Stimulated activated CD8-positive, alpha-beta memory T cell treated with anti-CD3 and anti-CD28 coated beads, Interleukin-15, amount 100 ng/mL, for 48 hours (primary cell): ENCODE results near the gene QTRT2.

ENCODE experiments used
- DNase-seq, 2 donors: peaks; one replicate each; pipeline ENCODE4 v3.0.0-alpha.2; 2020; ENCODE audit warnings: low read depth in 2 of 2

QTRT2 gene

DNA sequence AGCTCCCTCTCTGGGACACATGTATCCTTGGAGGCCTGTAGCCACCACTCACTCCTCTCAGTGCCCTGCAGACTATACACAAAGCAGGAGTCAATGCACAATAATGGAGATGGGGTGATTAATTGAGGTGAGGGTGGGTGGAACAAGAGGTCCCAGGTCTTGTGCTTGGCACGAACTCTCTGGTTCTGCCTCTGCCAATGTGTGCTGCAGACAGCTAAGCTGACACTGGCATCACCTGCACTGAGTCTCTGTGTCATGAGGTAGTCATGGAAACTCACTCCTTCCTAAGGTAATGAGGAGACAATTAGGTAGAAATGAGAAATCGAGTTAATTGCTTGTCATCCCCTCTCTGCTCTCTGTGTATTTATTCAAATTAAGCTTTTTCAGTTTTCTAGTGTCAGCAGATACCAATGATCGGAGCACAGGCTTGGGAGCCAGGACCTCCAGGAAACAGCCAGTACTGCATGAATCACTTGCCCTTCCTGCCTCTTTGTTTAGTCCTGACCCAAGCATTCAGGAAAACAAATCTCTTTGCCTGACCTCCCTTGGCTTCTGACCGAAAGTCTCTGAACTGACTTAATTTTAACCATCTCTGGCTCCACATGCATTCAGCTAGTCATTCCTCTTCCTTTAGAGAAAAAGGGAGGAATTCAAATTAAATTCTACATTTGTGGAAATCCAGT lies 65.6 kb downstream of the QTRT2 start:
- DNase-seq: no peak

GRCh38 chr3:114126461-114126860 lies 69.9 kb downstream of the QTRT2 start:
- no peak for DNase-seq

- DNase-seq: no peak
These were observed 71.0 kb downstream of the QTRT2 start for GRCh38 chr3:114127517-114127916.

DNA sequence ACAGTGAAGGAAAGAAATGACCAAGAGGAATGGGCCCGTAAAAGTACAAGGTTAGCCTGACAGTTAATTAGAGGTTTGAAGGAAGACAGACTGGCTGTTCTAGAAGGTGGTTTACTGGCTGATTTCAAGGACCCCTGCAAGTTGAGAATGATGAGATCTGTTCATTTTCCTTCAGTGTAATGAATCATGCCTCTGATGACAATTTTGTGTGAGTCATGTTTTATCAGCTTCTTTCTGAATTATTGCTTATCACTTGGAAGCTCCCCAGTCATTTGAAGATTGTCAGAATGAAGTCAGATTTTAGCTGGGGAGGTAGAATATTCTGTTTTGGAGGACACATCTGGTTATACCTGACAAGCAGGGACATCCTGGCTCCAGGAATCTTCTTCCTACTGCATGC lies 71.7 kb downstream of the QTRT2 start:
- DNase-seq: no peak

GRCh38 chr3:114128826-114129225 lies 72.3 kb downstream of the QTRT2 start:
- DNase-seq: no peak

- DNase-seq: no peak
These were observed 76.0 kb downstream of the QTRT2 start for GRCh38 chr3:114132500-114132899.

DNA sequence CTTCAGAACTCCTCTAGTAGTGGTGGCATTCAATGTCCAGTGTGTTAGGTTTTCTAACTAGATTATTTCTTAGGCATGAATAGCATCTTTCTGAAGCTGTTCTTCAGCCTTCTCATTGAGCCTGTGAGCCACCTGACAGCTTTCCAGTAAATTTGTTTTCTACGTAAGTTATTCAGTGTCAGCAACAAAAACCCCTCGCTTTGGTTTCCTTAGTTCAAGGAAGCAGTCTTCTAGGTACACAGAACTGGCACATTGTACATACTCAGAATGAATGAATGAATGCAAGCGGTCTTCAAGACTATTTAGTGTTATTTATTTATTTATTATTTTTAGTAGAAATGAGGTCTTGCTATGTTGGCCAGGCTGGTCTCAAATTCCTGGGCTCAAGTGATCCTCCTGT lies 77.4 kb downstream of the QTRT2 start:
- no peak for DNase-seq
